ENCODE results near the gene EIF4E3.

The EIF4E3 gene

DNA sequence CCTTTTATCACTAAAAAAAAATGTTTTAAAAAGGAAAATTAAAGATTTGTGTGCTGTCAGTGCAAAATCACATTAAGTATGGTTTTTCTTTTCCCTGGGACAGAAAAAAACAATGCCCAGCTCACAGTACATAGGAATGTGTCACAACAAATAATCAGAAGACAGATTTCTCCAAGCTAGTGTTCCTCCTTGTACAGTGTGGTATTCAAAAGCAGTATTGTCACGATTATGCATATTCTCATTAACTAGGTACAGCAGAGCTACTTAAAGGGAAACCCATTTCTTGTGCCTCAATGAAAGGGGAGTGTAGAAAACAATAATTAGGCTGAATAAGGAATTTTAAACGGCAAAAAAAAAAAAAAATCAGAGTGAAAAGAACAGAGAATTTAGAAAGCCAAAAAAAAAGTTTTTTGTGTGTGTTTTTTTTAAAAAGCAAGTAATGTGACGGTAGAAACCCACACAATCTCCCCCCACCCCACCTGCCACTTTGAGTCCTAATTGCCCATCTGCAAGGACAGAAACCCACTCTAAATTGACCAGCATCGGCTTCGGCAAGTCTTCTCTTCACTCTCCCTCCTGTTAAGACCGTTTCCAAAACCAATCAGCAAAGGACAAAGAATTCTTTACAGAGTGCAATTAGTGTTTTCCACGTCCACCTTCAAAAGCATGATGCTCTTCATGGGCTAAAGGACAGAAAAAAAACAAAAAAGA lies 41.0 kb downstream of the EIF4E3 start:
- H3K4me3 ChIP-seq (ENCODE audit: low read depth, low read length) = no peak overlapping the region
- TF ChIP-seq, protein P1, sequence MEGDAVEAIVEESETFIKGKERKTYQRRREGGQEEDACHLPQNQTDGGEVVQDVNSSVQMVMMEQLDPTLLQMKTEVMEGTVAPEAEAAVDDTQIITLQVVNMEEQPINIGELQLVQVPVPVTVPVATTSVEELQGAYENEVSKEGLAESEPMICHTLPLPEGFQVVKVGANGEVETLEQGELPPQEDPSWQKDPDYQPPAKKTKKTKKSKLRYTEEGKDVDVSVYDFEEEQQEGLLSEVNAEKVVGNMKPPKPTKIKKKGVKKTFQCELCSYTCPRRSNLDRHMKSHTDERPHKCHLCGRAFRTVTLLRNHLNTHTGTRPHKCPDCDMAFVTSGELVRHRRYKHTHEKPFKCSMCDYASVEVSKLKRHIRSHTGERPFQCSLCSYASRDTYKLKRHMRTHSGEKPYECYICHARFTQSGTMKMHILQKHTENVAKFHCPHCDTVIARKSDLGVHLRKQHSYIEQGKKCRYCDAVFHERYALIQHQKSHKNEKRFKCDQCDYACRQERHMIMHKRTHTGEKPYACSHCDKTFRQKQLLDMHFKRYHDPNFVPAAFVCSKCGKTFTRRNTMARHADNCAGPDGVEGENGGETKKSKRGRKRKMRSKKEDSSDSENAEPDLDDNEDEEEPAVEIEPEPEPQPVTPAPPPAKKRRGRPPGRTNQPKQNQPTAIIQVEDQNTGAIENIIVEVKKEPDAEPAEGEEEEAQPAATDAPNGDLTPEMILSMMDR (IDR thresholded peaks at IDR 0.05; ENCODE audit: control insufficient read depth, extremely low read depth, insufficient read depth) = no peak

GRCh38 chr3:71681224-71681668 lies 44.0 kb downstream of the EIF4E3 start:
- TF ChIP-seq, protein P1 (IDR thresholded peaks at IDR 0.05; ENCODE audit: control insufficient read depth, extremely low read depth, insufficient read depth) = peak; percentile 90
- H3K4me3 ChIP-seq (ENCODE audit: low read depth, low read length) = no peak overlapping the region
- DNase-seq (ENCODE audit: low read depth) = no peak

More for the DNA sequence above, 41.0 kb downstream of the EIF4E3 start:
- no peak for DNase-seq (ENCODE audit: low read depth)

DNA sequence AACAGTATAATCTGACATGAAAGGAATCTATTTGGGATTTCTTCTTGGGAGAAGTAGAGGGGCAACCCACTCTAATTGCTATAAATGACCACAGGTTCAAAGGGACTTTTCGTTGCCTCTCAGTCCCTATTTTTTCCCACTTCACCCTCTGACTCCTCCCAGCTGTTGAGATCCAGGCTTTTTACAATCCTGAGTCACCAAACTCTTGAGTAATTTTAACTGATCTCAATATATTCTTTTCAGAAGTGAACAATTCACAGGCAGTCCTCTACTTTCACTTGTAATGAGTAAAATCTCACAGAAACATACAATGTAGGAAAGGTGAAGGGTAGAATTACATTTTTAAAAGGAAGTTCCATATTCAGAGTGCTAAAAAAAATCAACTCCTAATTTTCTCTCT lies 44.6 kb downstream of the EIF4E3 start:
- no peak for DNase-seq (ENCODE audit: low read depth)
- TF ChIP-seq, protein P1 (IDR thresholded peaks at IDR 0.05; ENCODE audit: control insufficient read depth, extremely low read depth, insufficient read depth) = no peak
- H3K4me3 ChIP-seq (ENCODE audit: low read depth, low read length) = no peak overlapping the region

DNA sequence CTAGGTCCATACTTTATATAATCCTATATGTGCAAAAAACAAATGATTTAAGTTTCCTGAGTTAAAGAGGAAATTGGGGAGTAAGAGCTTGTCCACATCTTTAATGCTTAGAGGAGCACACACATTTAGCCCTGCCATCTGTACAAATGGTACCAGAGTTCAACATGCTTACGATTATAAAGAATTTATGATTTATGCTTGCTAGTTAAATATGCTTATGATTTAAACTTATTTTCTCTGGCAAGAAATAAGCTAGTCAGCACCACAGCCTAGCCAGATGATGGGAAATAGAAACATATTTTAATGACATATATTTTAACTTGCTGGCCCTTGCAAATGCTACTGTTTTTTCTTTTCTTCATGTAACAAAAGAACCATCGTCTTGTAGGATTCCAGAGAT lies 48.3 kb downstream of the EIF4E3 start:
- TF ChIP-seq, protein P1 (IDR thresholded peaks at IDR 0.05; ENCODE audit: control insufficient read depth, extremely low read depth, insufficient read depth) = no peak
- no peak overlapping the region for H3K4me3 ChIP-seq (ENCODE audit: low read depth, low read length)
- no peak for DNase-seq (ENCODE audit: low read depth)

GRCh38 chr3:71673486-71673885 lies 51.7 kb downstream of the EIF4E3 start:
- TF ChIP-seq, protein P1 (IDR thresholded peaks at IDR 0.05; ENCODE audit: control insufficient read depth, extremely low read depth, insufficient read depth) = no peak
- no peak for DNase-seq (ENCODE audit: low read depth)
- H3K4me3 ChIP-seq (ENCODE audit: low read depth, low read length) = no peak overlapping the region

GRCh38 chr3:71672807-71673206 lies 52.4 kb downstream of the EIF4E3 start:
- no peak overlapping the region for H3K4me3 ChIP-seq (ENCODE audit: low read depth, low read length)
- no peak for DNase-seq (ENCODE audit: low read depth)
- TF ChIP-seq, protein P1 (IDR thresholded peaks at IDR 0.05; ENCODE audit: control insufficient read depth, extremely low read depth, insufficient read depth) = no peak

GRCh38 chr3:71672340-71672739 lies 52.9 kb downstream of the EIF4E3 start:
- TF ChIP-seq, protein P1 (IDR thresholded peaks at IDR 0.05; ENCODE audit: control insufficient read depth, extremely low read depth, insufficient read depth) = no peak
- DNase-seq (ENCODE audit: low read depth) = no peak
- H3K4me3 ChIP-seq (ENCODE audit: low read depth, low read length) = no peak overlapping the region

All from LNCaP clone FGC (cell line).